ENCODE results near the gene STAM. TPM values are rescaled to one million over a fixed set of nuclear protein-coding genes. Genes with fewer than 3 reads are reported as not detected.
"Not testable (repeated sequence)": the region's sequence is repeated elsewhere in the genome, so short reads cannot be mapped to it uniquely, and the experiment has no call there.

The STAM gene
- total RNA-seq, 1 donor from 2014 or later: 27.8 TPM

GRCh38 chr10:17622061-17622460 lies 21.9 kb upstream of the STAM start:
- peaks cover 12% of the 10 kb centered on the region for H3K27me3 Mint-ChIP-seq
- H3K36me3 Mint-ChIP-seq (ENCODE audit: insufficient read depth): no peaks in the 10 kb centered on the region
- no peak for DNase-seq (ENCODE audit: low spot score, unreplicated experiment)
- no peak overlapping the region for H3K4me3 Mint-ChIP-seq (ENCODE audit: low read depth)
- TF ChIP-seq CTCF (IDR thresholded peaks at IDR 0.05; ENCODE audit: unreplicated experiment): no peak
- no peaks in the 10 kb centered on the region for H3K9me3 Mint-ChIP-seq (ENCODE audit: low read depth)
- H3K4me1 Mint-ChIP-seq (ENCODE audit: low read depth): no peaks in the 10 kb centered on the region
- no peak overlapping the region for H3K27ac Mint-ChIP-seq

GRCh38 chr10:17624996-17625395 lies 19.0 kb upstream of the STAM start:
- no peak for TF ChIP-seq CTCF (IDR thresholded peaks at IDR 0.05; ENCODE audit: unreplicated experiment)
- no peaks in the 10 kb centered on the region for H3K4me1 Mint-ChIP-seq (ENCODE audit: low read depth)
- H3K9me3 Mint-ChIP-seq (ENCODE audit: low read depth): no peaks in the 10 kb centered on the region
- no peak overlapping the region for H3K27ac Mint-ChIP-seq
- H3K4me3 Mint-ChIP-seq (ENCODE audit: low read depth): no peak overlapping the region
- peaks cover 9% of the 10 kb centered on the region for H3K27me3 Mint-ChIP-seq
- DNase-seq (ENCODE audit: low spot score, unreplicated experiment): no peak
- no peaks in the 10 kb centered on the region for H3K36me3 Mint-ChIP-seq (ENCODE audit: insufficient read depth)

- Mint-ChIP-seq H3K36me3 (ENCODE audit: insufficient read depth) (no peaks in the 10 kb centered on the region), H3K27ac (no peak overlapping the region), H3K4me3 (ENCODE audit: low read depth) (no peak overlapping the region), H3K9me3 (ENCODE audit: low read depth) (no peaks in the 10 kb centered on the region), H3K27me3 (peaks cover 9% of the 10 kb centered on the region), H3K4me1 (ENCODE audit: low read depth) (no peaks in the 10 kb centered on the region)
- no peak for DNase-seq (ENCODE audit: low spot score, unreplicated experiment)
- no peak for TF ChIP-seq CTCF (IDR thresholded peaks at IDR 0.05; ENCODE audit: unreplicated experiment)
Measured at GRCh38 chr10:17626656-17627055, 17.3 kb upstream of the STAM start.

GRCh38 chr10:17632590-17632989 lies 11.4 kb upstream of the STAM start:
- not testable (repeated sequence) for H3K9me3 Mint-ChIP-seq (ENCODE audit: low read depth); H3K4me3 Mint-ChIP-seq (ENCODE audit: low read depth); H3K27me3 Mint-ChIP-seq

GRCh38 chr10:17633353-17633752 lies 10.6 kb upstream of the STAM start:
- Mint-ChIP-seq H3K4me1 (ENCODE audit: low read depth) (no peaks in the 10 kb centered on the region), H3K4me3 (ENCODE audit: low read depth) (no peak overlapping the region), H3K27me3 (peaks cover 1% of the 10 kb centered on the region), H3K36me3 (ENCODE audit: insufficient read depth) (no peaks in the 10 kb centered on the region), H3K27ac (no peak overlapping the region), H3K9me3 (ENCODE audit: low read depth) (peaks cover 2% of the 10 kb centered on the region)
- TF ChIP-seq CTCF (IDR thresholded peaks at IDR 0.05; ENCODE audit: unreplicated experiment): no peak
- DNase-seq (ENCODE audit: low spot score, unreplicated experiment): no peak

More at GRCh38 chr10:17632590-17632989, 11.4 kb upstream of the STAM start:
- not testable (repeated sequence) for DNase-seq (ENCODE audit: low spot score, unreplicated experiment); H3K4me1 Mint-ChIP-seq (ENCODE audit: low read depth); H3K36me3 Mint-ChIP-seq (ENCODE audit: insufficient read depth); H3K27ac Mint-ChIP-seq

- Mint-ChIP-seq H3K9me3 (ENCODE audit: low read depth) (peaks cover 6% of the 10 kb centered on the region), H3K4me3 (ENCODE audit: low read depth) (no peak overlapping the region), H3K27me3 (peaks cover 2% of the 10 kb centered on the region), H3K27ac (no peak overlapping the region), H3K4me1 (ENCODE audit: low read depth) (peaks cover 3% of the 10 kb centered on the region), H3K36me3 (ENCODE audit: insufficient read depth) (no peaks in the 10 kb centered on the region)
- no peak for DNase-seq (ENCODE audit: low spot score, unreplicated experiment)
- no peak for TF ChIP-seq CTCF (IDR thresholded peaks at IDR 0.05; ENCODE audit: unreplicated experiment)
Measured at GRCh38 chr10:17637869-17638268, 6.1 kb upstream of the STAM start.
